GM20431 (cell line): ENCODE results near the gene THBS2.

Experiments
- in situ Hi-C: fragments of 300-500 bp; cut with MseI, MboI; formaldehyde crosslinking; loops from one replicate; pipeline ENCODE4 v1.15.0; 2020; ENCODE audit warnings: low sequenced_read_pairs; ENCODE audit not compliant: unreplicated experiment

The THBS2 gene

GRCh38 chr6:169170583-169170955 lies 83.1 kb downstream of the THBS2 start:
- in situ Hi-C loops: no loop called here

- in situ Hi-C loops: no loop called here
These were observed 83.6 kb downstream of the THBS2 start for GRCh38 chr6:169169941-169170582.

- in situ Hi-C loops: no loop called here
These were observed 84.3 kb downstream of the THBS2 start for GRCh38 chr6:169169375-169169774.

- in situ Hi-C loops: no loop called here
These were observed 84.9 kb downstream of the THBS2 start for GRCh38 chr6:169168706-169169105.

- in situ Hi-C loops: no loop called here
These were observed 85.4 kb downstream of the THBS2 start for GRCh38 chr6:169168302-169168630.

- in situ Hi-C loops: no loop called here
These were observed 85.9 kb downstream of the THBS2 start for GRCh38 chr6:169167581-169168301.

GRCh38 chr6:169166896-169167580 lies 86.6 kb downstream of the THBS2 start:
- in situ Hi-C loops: no loop called here
